GM23248 (cell line): Measurements from ENCODE around the gene PEAR1. TPM values are rescaled to one million over a fixed set of nuclear protein-coding genes. Genes with fewer than 3 reads are reported as not detected.

Source experiments
- DNase-seq: peaks from one replicate; pipeline ENCODE4 v3.0.0-alpha.2; 2015
- H2AFZ ChIP-seq: fragments of 200-600 bp; sonication (generic); 2 replicates; pipeline ENCODE4 v1.6.1; 2016; ENCODE audit warnings: antibody characterized with exemption
- H3F3A ChIP-seq: fragments of 200-600 bp; sonication (generic); 2 replicates; pipeline ENCODE4 v1.6.1; 2016; ENCODE audit warnings: mild to moderate bottlenecking, antibody characterized with exemption, mixed run types; ENCODE audit not compliant: insufficient read depth
- H3K27ac ChIP-seq: fragments of 200-600 bp; sonication (generic); 2 replicates; pipeline ENCODE4 v1.5.1; 2016; ENCODE audit warnings: mild to moderate bottlenecking
- H3K27me3 ChIP-seq: fragments of 200-600 bp; sonication (generic); replicated peaks from 2 replicates; pipeline ENCODE4 v1.6.1; 2016; ENCODE audit warnings: mild to moderate bottlenecking; ENCODE audit not compliant: insufficient read depth
- H3K36me3 ChIP-seq: fragments of 200-600 bp; sonication (generic); 2 replicates; pipeline ENCODE4 v1.6.1; 2016; ENCODE audit warnings: low read depth, mild to moderate bottlenecking
- H3K4me1 ChIP-seq: fragments of 200-600 bp; sonication (generic); 2 replicates; pipeline ENCODE4 v1.6.1; 2016; ENCODE audit warnings: mild to moderate bottlenecking; ENCODE audit not compliant: insufficient read depth
- H3K4me2 ChIP-seq: fragments of 200-600 bp; sonication (generic); one replicate; pipeline ENCODE4 v1.6.1; 2016; ENCODE audit warnings: mild to moderate bottlenecking; ENCODE audit not compliant: unreplicated experiment
- H3K4me3 ChIP-seq: fragments of 200-600 bp; sonication (generic); 2 replicates; pipeline ENCODE4 v1.5.1; 2016; ENCODE audit warnings: mild to moderate bottlenecking
- H3K79me2 ChIP-seq: fragments of 200-600 bp; sonication (generic); 2 replicates; pipeline ENCODE4 v1.6.1; 2016; ENCODE audit warnings: mild to moderate bottlenecking; ENCODE audit not compliant: insufficient read depth
- H3K9ac ChIP-seq: fragments of 200-600 bp; sonication (generic); 2 replicates; pipeline ENCODE4 v1.6.1; 2016; ENCODE audit warnings: mild to moderate bottlenecking
- H3K9me2 ChIP-seq: fragments of 200-600 bp; sonication (generic); 2 replicates; pipeline ENCODE4 v1.6.1; 2016; ENCODE audit warnings: mixed run types, mild to moderate bottlenecking, moderate library complexity; ENCODE audit not compliant: insufficient read depth
- H3K9me3 ChIP-seq: fragments of 200-600 bp; sonication (generic); one replicate; pipeline ENCODE4 v1.6.1; 2017; ENCODE audit warnings: low read depth
- H4K20me1 ChIP-seq: fragments of 200-600 bp; sonication (generic); 2 replicates; pipeline ENCODE4 v1.6.0; 2016; ENCODE audit not compliant: insufficient read depth
- EZH2 ChIP-seq: fragments of 200-600 bp; sonication (generic); IDR thresholded peaks from 2 replicates; pipeline ENCODE4 v1.6.1; 2018; ENCODE audit warnings: antibody characterized with exemption, mild to moderate bottlenecking; ENCODE audit not compliant: insufficient read depth, poor library complexity, severe bottlenecking
- EZH2phosphoT487 ChIP-seq: fragments of 200-600 bp; sonication (generic); IDR thresholded peaks from 2 replicates; pipeline ENCODE4 v1.6.1; 2018; ENCODE audit warnings: antibody characterized with exemption, moderate library complexity, mild to moderate bottlenecking, low read depth; ENCODE audit not compliant: insufficient read depth
- WGBS, 2 experiments: methylation state at CpG; one replicate each; pipeline ENCODE4 v1.1.6; 2015 to 2017; ENCODE audit warnings: low lambda C conversion rate in 2 of 2, low coverage in 1 of 2; ENCODE audit errors: missing lambda C conversion rate in 2 of 2; 5-methylcytosine and 5-hydroxymethylcytosine counted together
- in situ Hi-C: fragments of 300-500 bp; cut with MboI; formaldehyde crosslinking; loops from 2 replicates; pipeline ENCODE4 v1.15.0; 2020
- polyA plus RNA-seq: library from polyadenylated mRNA; unstranded; fragments of >200 nt; fragmentation: Nextera tagmentation; extraction: Ambion mirVana; gene quantifications from 2 replicates; pipeline ENCODE4 v1.2.1, GENCODE V29; 2016
- total RNA-seq: library from RNA; depleted of rRNA; stranded (reverse); fragments of >200 nt; shearing (Covaris generic); gene quantifications from 2 replicates; pipeline ENCODE4 v1.2.3, GENCODE V29; 2014

The PEAR1 gene
- total and polyA plus RNA-seq, 2 experiments from 2014 or later: 1.2 to 2.2 TPM

- H3K9me2 ChIP-seq: no peaks in the 10 kb centered on the region
- no peak overlapping the region for H3K4me2 ChIP-seq
- H3F3A ChIP-seq: no peaks in the 10 kb centered on the region
- H2AFZ ChIP-seq: no peak overlapping the region
- TF ChIP-seq EZH2phosphoT487: no peak
- no peak for TF ChIP-seq EZH2
- H3K9me3 ChIP-seq: no peaks in the 10 kb centered on the region
- in situ Hi-C loops: no loop called here
- H3K27me3 ChIP-seq: no peaks in the 10 kb centered on the region
- no peak for DNase-seq
- no peaks in the 10 kb centered on the region for H3K79me2 ChIP-seq
- no peaks in the 10 kb centered on the region for H3K4me1 ChIP-seq
- no peak overlapping the region for H3K9ac ChIP-seq
- H3K27ac ChIP-seq: no peak overlapping the region
- no peak overlapping the region for H3K4me3 ChIP-seq
- H4K20me1 ChIP-seq: no peaks in the 10 kb centered on the region
- peaks cover 25% of the 10 kb centered on the region; the same call in 1 of the 2 replicates for H3K36me3 ChIP-seq
- WGBS, 2 experiments: 90 to 91% methylated on average over 4 of the region's 4 CpGs
Observed at GRCh38 chr1:156948708-156949107, 55.2 kb downstream of the PEAR1 start.

- Histone ChIP-seq H3K36me3 (peaks cover 25% of the 10 kb centered on the region; the same call in 1 of the 2 replicates), H4K20me1 (no peaks in the 10 kb centered on the region), H3K27ac (no peak overlapping the region), H3K4me2 (no peak overlapping the region), H3K27me3 (no peaks in the 10 kb centered on the region), H2AFZ (no peak overlapping the region), H3K9me3 (no peaks in the 10 kb centered on the region), H3F3A (no peaks in the 10 kb centered on the region), H3K9ac (no peak overlapping the region), H3K4me3 (no peak overlapping the region), H3K4me1 (no peaks in the 10 kb centered on the region), H3K79me2 (no peaks in the 10 kb centered on the region), H3K9me2 (no peaks in the 10 kb centered on the region)
- WGBS, 2 experiments: 95 to 99% methylated on average over 5 of the region's 5 CpGs
- DNase-seq: no peak
- no peak for TF ChIP-seq EZH2
- TF ChIP-seq EZH2phosphoT487: no peak
- in situ Hi-C loops: no loop called here
Observed at GRCh38 chr1:156949127-156949526, 55.6 kb downstream of the PEAR1 start.

- no peak for DNase-seq
- H3K79me2 ChIP-seq: no peaks in the 10 kb centered on the region
- H3K27ac ChIP-seq: no peak overlapping the region
- no peaks in the 10 kb centered on the region for H4K20me1 ChIP-seq
- in situ Hi-C loops: no loop called here
- peaks cover 19% of the 10 kb centered on the region; the same call in 1 of the 2 replicates for H3K36me3 ChIP-seq
- 99 to 100% methylated on average over 5 of the region's 5 CpGs for WGBS, 2 experiments
- H2AFZ ChIP-seq: no peak overlapping the region
- H3K4me3 ChIP-seq: no peak overlapping the region
- H3K9ac ChIP-seq: no peak overlapping the region
- TF ChIP-seq EZH2phosphoT487: no peak
- no peak for TF ChIP-seq EZH2
- no peaks in the 10 kb centered on the region for H3K9me3 ChIP-seq
- H3K4me2 ChIP-seq: no peak overlapping the region
- H3F3A ChIP-seq: no peaks in the 10 kb centered on the region
- no peaks in the 10 kb centered on the region for H3K4me1 ChIP-seq
- H3K27me3 ChIP-seq: no peaks in the 10 kb centered on the region
- no peaks in the 10 kb centered on the region for H3K9me2 ChIP-seq
Observed at GRCh38 chr1:156951371-156951770, 57.9 kb downstream of the PEAR1 start.

GRCh38 chr1:156953571-156953970 is 60.1 kb downstream of the PEAR1 start:
- Histone ChIP-seq H3K4me1 (no peaks in the 10 kb centered on the region), H3K27ac (no peak overlapping the region), H3K27me3 (no peaks in the 10 kb centered on the region), H3K4me2 (no peak overlapping the region), H4K20me1 (no peaks in the 10 kb centered on the region), H2AFZ (no peak overlapping the region), H3K9me2 (no peaks in the 10 kb centered on the region), H3K9me3 (no peaks in the 10 kb centered on the region), H3K36me3 (peaks cover 15% of the 10 kb centered on the region; the same call in 1 of the 2 replicates), H3K79me2 (no peaks in the 10 kb centered on the region), H3K4me3 (no peak overlapping the region), H3K9ac (no peak overlapping the region), H3F3A (no peaks in the 10 kb centered on the region)
- no peak for TF ChIP-seq EZH2phosphoT487
- no peak for TF ChIP-seq EZH2
- 93 to 100% methylated on average over 2 of the region's 2 CpGs for WGBS, 2 experiments
- in situ Hi-C loops: no loop called here
- no peak for DNase-seq

- no peak for DNase-seq
- H3K9me3 ChIP-seq: no peaks in the 10 kb centered on the region
- no peaks in the 10 kb centered on the region for H3K9me2 ChIP-seq
- no peak overlapping the region for H3K4me3 ChIP-seq
- H4K20me1 ChIP-seq: no peaks in the 10 kb centered on the region
- TF ChIP-seq EZH2: no peak
- TF ChIP-seq EZH2phosphoT487: no peak
- no peak overlapping the region for H3K9ac ChIP-seq
- no peak overlapping the region for H3K27ac ChIP-seq
- no peaks in the 10 kb centered on the region for H3F3A ChIP-seq
- no peaks in the 10 kb centered on the region for H3K79me2 ChIP-seq
- no peak overlapping the region for H2AFZ ChIP-seq
- no peaks in the 10 kb centered on the region for H3K4me1 ChIP-seq
- no peak overlapping the region for H3K4me2 ChIP-seq
- in situ Hi-C loops: no loop called here
- no peaks in the 10 kb centered on the region for H3K27me3 ChIP-seq
- 91 to 92% methylated on average over 10 of the region's 10 CpGs for WGBS, 2 experiments
- H3K36me3 ChIP-seq: peaks cover 10% of the 10 kb centered on the region; the same call in 1 of the 2 replicates
Observed at GRCh38 chr1:156956333-156956732, 62.8 kb downstream of the PEAR1 start.
